GM12873 (cell line): Measurements from ENCODE around the gene TWIST2.

ENCODE experiments used
- TF ChIP-seq, protein P1 (sequence below): IDR thresholded peaks from 2 replicates; pipeline ENCODE4 v1.5.1; 2012; ENCODE audit warnings: low read depth, mild to moderate bottlenecking, moderate library complexity, low read length, control low read depth; ENCODE audit not compliant: insufficient read depth; ENCODE audit errors: missing control alignments

TWIST2 gene

DNA sequence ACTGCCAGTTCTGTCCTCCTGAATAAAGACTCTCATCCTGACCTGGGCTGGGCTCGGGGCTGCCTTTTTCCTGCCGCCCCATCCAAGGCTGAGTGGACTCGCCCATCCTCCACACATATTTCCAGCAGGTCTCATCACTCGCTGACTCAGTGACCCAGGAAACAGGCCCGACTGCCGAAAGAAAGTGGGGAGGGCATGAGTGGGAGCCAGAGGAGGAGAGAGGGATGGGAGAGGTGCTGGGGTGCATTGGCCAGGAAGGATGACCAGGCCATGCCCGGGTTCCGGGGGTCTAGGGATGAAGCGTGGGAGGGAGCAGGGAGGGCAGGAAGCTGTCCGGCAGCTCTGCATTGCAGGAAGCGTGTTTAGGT lies 66.7 kb downstream of the TWIST2 start:
- TF ChIP-seq, protein P1, sequence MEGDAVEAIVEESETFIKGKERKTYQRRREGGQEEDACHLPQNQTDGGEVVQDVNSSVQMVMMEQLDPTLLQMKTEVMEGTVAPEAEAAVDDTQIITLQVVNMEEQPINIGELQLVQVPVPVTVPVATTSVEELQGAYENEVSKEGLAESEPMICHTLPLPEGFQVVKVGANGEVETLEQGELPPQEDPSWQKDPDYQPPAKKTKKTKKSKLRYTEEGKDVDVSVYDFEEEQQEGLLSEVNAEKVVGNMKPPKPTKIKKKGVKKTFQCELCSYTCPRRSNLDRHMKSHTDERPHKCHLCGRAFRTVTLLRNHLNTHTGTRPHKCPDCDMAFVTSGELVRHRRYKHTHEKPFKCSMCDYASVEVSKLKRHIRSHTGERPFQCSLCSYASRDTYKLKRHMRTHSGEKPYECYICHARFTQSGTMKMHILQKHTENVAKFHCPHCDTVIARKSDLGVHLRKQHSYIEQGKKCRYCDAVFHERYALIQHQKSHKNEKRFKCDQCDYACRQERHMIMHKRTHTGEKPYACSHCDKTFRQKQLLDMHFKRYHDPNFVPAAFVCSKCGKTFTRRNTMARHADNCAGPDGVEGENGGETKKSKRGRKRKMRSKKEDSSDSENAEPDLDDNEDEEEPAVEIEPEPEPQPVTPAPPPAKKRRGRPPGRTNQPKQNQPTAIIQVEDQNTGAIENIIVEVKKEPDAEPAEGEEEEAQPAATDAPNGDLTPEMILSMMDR, result no peak

GRCh38 chr2:238915196-238915595 lies 67.3 kb downstream of the TWIST2 start:
- TF ChIP-seq, protein P1, result no peak

DNA sequence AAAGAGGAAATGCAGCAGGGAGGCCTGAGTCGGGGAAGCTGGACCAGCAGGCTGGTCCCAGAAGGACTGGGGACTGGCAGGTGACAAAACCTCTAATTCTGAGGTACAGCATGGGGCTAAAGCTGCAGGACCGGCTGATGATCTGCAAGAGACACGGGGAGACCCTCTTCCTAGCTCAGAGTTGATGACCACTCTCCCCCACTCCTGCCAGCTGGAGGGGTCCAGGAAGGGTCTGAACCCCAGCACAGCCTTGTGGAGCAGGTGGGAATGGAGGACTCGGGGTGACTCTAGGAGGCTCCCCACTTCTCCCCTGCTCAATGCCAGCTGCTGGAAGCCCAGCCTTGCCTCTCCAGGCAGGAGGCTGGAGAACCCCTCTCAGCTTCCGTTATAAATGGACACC lies 67.7 kb downstream of the TWIST2 start:
- TF ChIP-seq, protein P1, result no peak

- TF ChIP-seq, protein P1, result no peak
Measured at GRCh38 chr2:238916176-238916874, 68.4 kb downstream of the TWIST2 start.

DNA sequence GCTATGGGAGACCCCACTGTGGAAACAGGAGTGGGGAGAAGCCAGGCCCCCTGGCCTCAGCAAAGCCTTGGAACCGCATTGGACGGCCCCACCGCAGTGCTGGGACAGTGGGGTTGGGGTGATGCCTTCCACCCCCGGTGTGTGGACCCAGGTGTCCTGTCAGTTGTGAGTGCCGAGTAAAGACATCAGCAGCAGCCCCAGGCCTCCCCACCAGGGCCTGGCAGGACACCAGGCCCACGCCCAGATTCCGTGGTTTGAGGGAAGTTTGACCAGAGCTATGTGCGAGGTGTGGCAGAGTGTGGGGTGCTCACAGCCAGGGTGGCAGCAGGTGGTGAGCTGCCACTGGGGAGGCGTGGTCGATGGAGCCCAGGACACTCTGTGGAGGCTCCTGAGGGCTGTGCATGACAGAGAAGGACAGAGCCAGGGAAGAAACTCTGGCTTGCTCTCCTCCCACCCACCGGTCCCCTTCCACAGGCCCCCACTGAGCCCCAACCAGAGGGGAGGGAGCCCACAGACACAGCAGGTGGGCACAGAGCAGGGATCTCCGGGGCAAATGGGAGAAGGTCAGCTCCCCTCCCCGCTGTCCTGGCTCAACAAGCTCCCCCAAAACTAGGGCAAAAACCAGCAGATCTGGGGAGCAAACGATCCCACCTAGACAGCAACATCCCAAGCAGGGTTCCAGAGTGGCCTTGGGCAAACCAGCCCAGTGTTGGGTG lies 69.1 kb downstream of the TWIST2 start:
- TF ChIP-seq, protein P1, result no peak

DNA sequence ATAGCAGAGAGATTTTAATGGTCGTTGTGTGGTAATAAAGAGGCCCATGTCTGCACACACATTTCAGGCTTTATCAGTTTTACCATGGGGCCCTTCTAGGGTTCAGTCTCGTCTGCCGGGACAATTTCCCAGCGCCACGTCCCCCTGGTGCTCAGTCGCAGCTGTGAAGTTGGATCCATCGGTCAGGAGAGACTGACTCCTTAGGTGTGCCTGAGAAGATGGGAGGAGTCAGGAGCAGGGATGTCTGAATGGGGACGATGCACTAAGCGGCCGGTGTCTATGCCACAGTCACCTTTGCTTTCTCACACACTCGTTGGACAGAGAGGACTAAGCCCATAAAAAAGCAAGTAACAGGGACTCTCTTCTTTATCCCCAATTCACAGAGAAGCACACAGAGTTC lies 71.4 kb downstream of the TWIST2 start:
- TF ChIP-seq, protein P1, result no peak

GRCh38 chr2:238920053-238920452 lies 72.2 kb downstream of the TWIST2 start:
- TF ChIP-seq, protein P1, result no peak
